ENCODE data around the gene EGFR.

- TF ChIP-seq, protein P1, sequence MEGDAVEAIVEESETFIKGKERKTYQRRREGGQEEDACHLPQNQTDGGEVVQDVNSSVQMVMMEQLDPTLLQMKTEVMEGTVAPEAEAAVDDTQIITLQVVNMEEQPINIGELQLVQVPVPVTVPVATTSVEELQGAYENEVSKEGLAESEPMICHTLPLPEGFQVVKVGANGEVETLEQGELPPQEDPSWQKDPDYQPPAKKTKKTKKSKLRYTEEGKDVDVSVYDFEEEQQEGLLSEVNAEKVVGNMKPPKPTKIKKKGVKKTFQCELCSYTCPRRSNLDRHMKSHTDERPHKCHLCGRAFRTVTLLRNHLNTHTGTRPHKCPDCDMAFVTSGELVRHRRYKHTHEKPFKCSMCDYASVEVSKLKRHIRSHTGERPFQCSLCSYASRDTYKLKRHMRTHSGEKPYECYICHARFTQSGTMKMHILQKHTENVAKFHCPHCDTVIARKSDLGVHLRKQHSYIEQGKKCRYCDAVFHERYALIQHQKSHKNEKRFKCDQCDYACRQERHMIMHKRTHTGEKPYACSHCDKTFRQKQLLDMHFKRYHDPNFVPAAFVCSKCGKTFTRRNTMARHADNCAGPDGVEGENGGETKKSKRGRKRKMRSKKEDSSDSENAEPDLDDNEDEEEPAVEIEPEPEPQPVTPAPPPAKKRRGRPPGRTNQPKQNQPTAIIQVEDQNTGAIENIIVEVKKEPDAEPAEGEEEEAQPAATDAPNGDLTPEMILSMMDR (IDR thresholded peaks at IDR 0.05; ENCODE audit: low read length), result no peak
- TF ChIP-seq EZH2 (optimal IDR thresholded peaks at IDR 0.05; ENCODE audit: low read depth, low read length), result no peak
Observed at GRCh38 chr7:55061726-55062499, 43.1 kb downstream of the EGFR start.
